22Rv1 (cell line): ENCODE results near the gene RUNX2.

Experiments
- CTCF ChIP-seq: fragments of 450-650 bp; IDR thresholded peaks from 2 replicates; pipeline ENCODE4 v1.5.1; 2017; ENCODE audit warnings: mild to moderate bottlenecking
- ZFX ChIP-seq: fragments of 450-650 bp; IDR thresholded peaks from 2 replicates; pipeline ENCODE4 v1.6.1; 2017; ENCODE audit warnings: antibody characterized with exemption, borderline replicate concordance

- TF ChIP-seq CTCF (no peak), ZFX (no peak)
These were observed 234.0 kb downstream of the RUNX2 start for GRCh38 chr6:45562171-45562570.
